ENCODE results near the gene MYL12B.
A peak's percentile ranks its signal among the peaks of the same experiment; 100 is the strongest.

Gene MYL12B

GRCh38 chr18:3245853-3246634 lies 15.9 kb upstream of the MYL12B start:
- POLR2A ChIA-PET, result interaction anchor here (1.2 to 1.9 kb wide), 2 partner anchors 68 to 251 kb away, joined by 3 to 5 read pairs; no protein-coding TSS in a partner anchor
- TF ChIP-seq, protein P1, sequence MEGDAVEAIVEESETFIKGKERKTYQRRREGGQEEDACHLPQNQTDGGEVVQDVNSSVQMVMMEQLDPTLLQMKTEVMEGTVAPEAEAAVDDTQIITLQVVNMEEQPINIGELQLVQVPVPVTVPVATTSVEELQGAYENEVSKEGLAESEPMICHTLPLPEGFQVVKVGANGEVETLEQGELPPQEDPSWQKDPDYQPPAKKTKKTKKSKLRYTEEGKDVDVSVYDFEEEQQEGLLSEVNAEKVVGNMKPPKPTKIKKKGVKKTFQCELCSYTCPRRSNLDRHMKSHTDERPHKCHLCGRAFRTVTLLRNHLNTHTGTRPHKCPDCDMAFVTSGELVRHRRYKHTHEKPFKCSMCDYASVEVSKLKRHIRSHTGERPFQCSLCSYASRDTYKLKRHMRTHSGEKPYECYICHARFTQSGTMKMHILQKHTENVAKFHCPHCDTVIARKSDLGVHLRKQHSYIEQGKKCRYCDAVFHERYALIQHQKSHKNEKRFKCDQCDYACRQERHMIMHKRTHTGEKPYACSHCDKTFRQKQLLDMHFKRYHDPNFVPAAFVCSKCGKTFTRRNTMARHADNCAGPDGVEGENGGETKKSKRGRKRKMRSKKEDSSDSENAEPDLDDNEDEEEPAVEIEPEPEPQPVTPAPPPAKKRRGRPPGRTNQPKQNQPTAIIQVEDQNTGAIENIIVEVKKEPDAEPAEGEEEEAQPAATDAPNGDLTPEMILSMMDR (IDR thresholded peaks at IDR 0.05; ENCODE audit: control extremely low read depth, extremely low read depth, low read depth, missing control alignments), result peak; percentile 94
- DNase-seq (ENCODE audit: extremely low spot score), result peak; percentile 78

DNA sequence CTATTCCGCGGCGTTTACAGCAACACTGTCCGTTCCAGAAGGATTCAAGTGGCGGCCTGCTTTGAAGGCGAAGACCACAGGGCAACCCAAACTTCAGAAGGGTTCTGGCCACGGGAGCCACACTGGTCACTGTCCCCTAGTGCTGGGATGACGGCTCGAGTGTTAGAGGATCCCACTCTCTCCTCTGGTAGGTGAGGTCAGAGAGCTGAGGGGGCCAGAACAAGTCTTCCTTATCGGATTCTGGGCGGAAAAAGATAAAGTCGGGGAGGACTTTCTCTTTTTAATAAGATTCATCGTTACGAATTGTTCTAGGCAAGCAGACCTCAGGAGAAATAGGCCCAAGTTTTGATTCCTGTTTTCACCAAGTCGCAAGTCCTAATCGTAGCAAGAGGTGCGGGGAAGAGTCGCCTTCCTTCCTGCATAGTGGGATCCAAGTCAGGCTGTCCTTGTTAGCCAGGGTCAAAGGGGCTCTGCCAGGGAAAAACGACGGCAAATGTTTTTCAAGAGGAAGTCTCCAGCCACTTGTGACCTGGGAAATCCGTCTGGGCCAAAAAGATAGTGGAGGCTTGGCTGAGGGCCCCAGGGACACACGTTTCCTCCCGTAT lies 15.2 kb upstream of the MYL12B start:
- TF ChIP-seq, protein P1 (IDR thresholded peaks at IDR 0.05; ENCODE audit: control extremely low read depth, extremely low read depth, low read depth, missing control alignments), result no peak
- no peak for DNase-seq (ENCODE audit: extremely low spot score)
- CTCF ChIA-PET, result interaction anchor here (0.7 to 4.7 kb wide), 63 partner anchors 9 to 500 kb away, joined by 3 to 73 read pairs (median 6); partner anchors contain the start of genes MYL12B and MYOM1
- POLR2A ChIA-PET, result interaction anchor here (1.2 to 1.9 kb wide), 2 partner anchors 69 to 252 kb away, joined by 3 to 5 read pairs; no protein-coding TSS in a partner anchor

More at GRCh38 chr18:3245853-3246634, 15.9 kb upstream of the MYL12B start:
- CTCF ChIA-PET, result interaction anchor here (0.6 to 4.7 kb wide), 73 partner anchors 8 to 499 kb away, joined by 3 to 73 read pairs (median 5); partner anchors contain the start of genes MYL12B and MYOM1

GRCh38 chr18:3247240-3248061 lies 14.5 kb upstream of the MYL12B start, which contains the start of gene MYL12A:
MYL12A (plus strand) TSS chr18:3247801; CDS start chr18:3253248, 5,447 bp downstream.
- TF ChIP-seq, protein P1 (IDR thresholded peaks at IDR 0.05; ENCODE audit: control extremely low read depth, extremely low read depth, low read depth, missing control alignments), result no peak
- DNase-seq (ENCODE audit: extremely low spot score), result peak; percentile 95
- ChIA-PET CTCF (interaction anchor here (0.8 to 4.7 kb wide), 27 partner anchors 8 to 419 kb away, joined by 3 to 73 read pairs (median 10); partner anchors contain the start of gene MYOM1), POLR2A (interaction anchor here (1.1 to 1.9 kb wide), 3 partner anchors 9 to 253 kb away, joined by 3 to 5 read pairs (median 3); no protein-coding TSS in a partner anchor)

- ChIA-PET CTCF (interaction anchor here (0.8 to 4.7 kb wide), 9 partner anchors 8 to 418 kb away, joined by 3 to 42 read pairs (median 3); no protein-coding TSS in a partner anchor), POLR2A (interaction anchor here (0.5 to 1.1 kb wide), 3 partner anchors 8 to 234 kb away, joined by 3 read pairs; no protein-coding TSS in a partner anchor)
- DNase-seq (ENCODE audit: extremely low spot score), result no peak
- TF ChIP-seq, protein P1 (IDR thresholded peaks at IDR 0.05; ENCODE audit: control extremely low read depth, extremely low read depth, low read depth, missing control alignments), result no peak
These were observed 13.8 kb upstream of the MYL12B start for GRCh38 chr18:3248062-3248657.

- POLR2A ChIA-PET, result interaction anchor here (0.5 kb wide), 1 partner anchor 12 kb away, joined by 3 read pairs; no protein-coding TSS in a partner anchor
- peak; percentile 42 for DNase-seq (ENCODE audit: extremely low spot score)
- TF ChIP-seq, protein P1 (IDR thresholded peaks at IDR 0.05; ENCODE audit: control extremely low read depth, extremely low read depth, low read depth, missing control alignments), result no peak
- CTCF ChIA-PET, result interaction anchor here (1.0 to 4.7 kb wide), 5 partner anchors 69 to 286 kb away, joined by 3 to 42 read pairs (median 3); no protein-coding TSS in a partner anchor
These were observed 13.1 kb upstream of the MYL12B start for GRCh38 chr18:3248658-3249359.
